Astrocyte of the spinal cord (primary cell): ENCODE results near the gene WNT5B.

Source experiments
- DNase-seq: peaks from one replicate; pipeline ENCODE4 v3.0.0; 2011; ENCODE audit warnings: low read depth, low spot score
- H3K4me3 ChIP-seq: 2 replicates; pipeline ENCODE4 v1.5.1; 2011; ENCODE audit warnings: low read depth, mild to moderate bottlenecking, low read length, moderate library complexity
- in situ Hi-C: cut with HindIII; loops from 2 replicates; pipeline ENCODE4 v1.10.0; 2017; ENCODE audit warnings: low sequenced_read_pairs
- TF ChIP-seq, protein P1 (sequence below): IDR thresholded peaks from 2 replicates; pipeline ENCODE4 v1.5.1; 2012; ENCODE audit warnings: low read depth, mild to moderate bottlenecking, low read length, inconsistent platforms

WNT5B gene

DNA sequence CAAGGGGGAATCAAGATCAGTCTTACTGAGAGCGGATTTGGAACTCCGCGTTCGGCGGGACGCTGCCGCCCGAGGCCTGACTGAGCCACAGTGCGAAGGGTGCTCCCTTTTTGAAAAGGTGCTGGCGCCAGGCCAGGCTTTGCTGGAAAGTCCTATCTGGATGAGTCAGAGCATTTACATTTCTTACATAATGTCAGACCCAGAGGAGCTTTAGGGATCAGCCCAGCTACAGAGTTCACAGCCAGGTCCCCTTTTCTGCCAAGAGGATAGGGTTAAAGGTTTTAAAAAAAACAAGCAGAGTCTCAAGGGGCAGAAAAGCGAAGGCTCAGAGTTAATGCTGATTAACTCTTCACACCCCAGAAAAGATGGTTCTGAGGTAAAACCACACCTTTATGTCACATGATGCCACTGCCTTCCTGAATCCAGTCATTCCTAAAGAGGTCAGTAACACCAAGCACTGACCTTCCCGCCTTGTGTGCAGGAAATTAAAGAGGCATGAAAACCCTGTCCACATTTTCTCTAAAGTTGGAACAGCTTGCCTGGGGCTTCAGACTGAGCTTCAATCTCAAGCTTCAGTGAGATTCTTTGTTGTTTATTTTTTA, 22.9 kb upstream of the WNT5B start:
- peak; percentile 82 for DNase-seq
- TF ChIP-seq, protein P1, sequence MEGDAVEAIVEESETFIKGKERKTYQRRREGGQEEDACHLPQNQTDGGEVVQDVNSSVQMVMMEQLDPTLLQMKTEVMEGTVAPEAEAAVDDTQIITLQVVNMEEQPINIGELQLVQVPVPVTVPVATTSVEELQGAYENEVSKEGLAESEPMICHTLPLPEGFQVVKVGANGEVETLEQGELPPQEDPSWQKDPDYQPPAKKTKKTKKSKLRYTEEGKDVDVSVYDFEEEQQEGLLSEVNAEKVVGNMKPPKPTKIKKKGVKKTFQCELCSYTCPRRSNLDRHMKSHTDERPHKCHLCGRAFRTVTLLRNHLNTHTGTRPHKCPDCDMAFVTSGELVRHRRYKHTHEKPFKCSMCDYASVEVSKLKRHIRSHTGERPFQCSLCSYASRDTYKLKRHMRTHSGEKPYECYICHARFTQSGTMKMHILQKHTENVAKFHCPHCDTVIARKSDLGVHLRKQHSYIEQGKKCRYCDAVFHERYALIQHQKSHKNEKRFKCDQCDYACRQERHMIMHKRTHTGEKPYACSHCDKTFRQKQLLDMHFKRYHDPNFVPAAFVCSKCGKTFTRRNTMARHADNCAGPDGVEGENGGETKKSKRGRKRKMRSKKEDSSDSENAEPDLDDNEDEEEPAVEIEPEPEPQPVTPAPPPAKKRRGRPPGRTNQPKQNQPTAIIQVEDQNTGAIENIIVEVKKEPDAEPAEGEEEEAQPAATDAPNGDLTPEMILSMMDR: no peak
- H3K4me3 ChIP-seq: peak overlapping the region; percentile 30
- in situ Hi-C loops: no loop called here

DNA sequence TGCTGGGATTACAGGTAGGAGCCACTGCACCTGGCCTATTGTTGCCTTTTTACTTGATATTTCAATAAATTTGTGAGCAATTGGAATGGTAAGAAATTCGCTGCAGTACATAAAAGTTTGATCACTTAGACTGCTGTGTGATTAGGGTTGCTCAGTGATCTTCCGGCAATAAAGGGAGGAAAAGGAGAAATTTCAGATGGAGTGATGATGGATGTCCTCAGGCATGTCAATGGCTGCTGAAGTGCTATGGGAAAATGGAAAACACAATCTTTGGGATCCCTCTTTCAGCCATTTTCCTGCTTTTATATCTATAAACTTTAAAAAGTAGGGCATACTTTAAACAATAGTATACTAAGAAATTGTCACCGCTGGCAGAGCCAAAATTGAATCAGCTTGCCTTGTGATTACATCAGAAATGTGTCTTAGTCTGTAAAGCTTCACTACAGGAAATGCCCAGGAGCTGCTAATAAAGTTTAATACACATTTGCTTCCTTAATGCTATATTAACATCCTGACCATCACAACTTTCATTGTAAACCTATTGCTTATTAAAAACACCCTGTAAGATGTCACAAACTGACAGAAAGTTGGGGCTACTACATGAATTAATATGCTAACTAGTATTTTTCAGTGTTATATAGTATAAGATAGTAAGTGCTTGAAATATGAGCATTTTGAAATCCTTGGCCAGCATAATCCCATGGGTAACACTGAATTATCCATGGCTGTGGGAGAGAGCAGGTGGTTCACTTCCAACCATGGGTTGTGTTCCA, 20.9 kb upstream of the WNT5B start:
- no peak for DNase-seq
- TF ChIP-seq, protein P1: no peak
- no peak overlapping the region for H3K4me3 ChIP-seq
- in situ Hi-C loops: no loop called here

DNA sequence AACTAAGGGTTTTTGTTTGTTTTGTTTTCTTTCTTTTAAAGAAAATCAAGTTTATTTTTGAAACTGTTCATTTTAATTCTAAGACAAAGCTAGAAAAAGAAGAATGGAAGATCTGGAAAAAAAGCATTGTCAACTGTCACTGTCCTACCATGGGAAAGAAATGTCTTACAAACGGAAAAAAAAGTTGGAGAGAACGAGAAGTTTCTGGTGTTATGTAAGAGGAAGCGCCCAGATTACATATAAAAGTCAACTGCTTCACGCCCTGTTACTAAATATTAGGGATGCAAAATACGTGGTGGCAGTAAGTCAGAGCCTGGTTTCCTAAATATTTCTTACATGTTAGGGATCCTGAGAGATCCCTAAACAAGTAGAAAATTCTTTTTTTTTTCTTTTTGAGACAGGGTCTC, 20.3 kb upstream of the WNT5B start:
- TF ChIP-seq, protein P1: no peak
- no peak for DNase-seq
- no peak overlapping the region for H3K4me3 ChIP-seq
- in situ Hi-C loops: no loop called here

DNA sequence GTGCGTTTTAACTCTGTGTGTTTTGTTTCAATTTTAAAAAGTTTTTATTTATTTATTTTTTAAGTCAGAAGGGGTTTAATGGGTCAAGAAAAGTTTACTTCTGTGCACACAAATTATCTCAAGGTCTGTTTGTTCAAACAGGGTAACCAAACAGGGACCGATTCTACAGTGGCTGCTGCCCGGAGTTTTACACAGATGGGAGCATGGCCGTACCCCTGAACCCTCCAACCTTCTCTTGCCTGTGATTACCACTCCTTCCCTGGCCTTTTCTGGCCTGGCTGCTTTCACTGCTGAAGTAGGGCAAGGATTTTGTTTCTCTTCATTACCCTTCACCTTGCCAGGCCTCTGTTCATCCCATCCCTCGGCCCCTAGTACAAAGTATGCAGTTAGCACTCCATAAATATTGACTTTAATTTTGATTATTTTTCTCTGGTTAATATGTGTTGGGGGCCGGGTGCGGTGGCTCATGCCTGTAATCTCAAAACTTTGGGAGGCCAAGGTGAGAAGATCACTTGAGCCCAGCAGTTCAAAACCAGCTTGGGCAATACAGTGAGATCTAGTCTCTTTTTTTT, 18.9 kb upstream of the WNT5B start:
- DNase-seq: no peak
- H3K4me3 ChIP-seq: no peak overlapping the region
- in situ Hi-C loops: no loop called here
- TF ChIP-seq, protein P1: no peak

DNA sequence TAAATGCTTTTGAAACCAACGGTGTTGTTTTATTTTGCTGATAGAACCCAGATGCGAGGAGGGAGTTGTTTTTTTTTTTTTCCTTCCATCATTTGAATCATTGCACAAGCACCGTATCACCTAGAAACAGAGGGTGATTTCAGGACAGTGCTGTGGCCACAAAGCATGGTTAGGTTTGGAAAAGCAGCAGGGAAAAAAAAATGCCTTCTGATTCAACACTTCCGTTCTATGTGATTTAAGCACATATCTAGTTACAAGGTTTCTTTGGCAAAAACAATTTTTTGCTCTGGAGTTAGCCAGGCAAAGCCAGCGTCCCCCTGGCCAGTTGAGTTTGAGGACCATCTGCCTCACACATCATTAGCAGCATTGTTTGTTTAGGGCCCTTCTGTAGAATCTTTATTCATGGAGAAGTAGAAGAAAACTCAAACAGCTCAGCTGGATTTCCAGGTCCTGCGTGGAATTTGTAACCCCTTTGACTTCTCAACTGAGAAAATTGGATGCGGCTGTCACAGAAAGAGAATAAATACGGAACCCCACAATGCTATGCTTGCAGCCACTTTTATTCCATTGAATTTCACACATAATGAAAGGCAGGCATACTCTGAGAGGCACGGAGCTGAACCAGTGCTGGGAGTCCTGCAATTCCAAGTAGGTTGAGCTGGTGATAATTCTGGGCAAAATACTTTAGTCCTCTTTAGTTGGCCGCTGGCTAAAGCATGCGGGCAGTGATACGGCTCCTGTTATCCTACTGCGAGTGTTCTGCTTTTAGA, 17.0 kb upstream of the WNT5B start:
- peak overlapping the region; percentile 3 for H3K4me3 ChIP-seq
- DNase-seq: peak; percentile 94
- in situ Hi-C loops: no loop called here
- TF ChIP-seq, protein P1: no peak

DNA sequence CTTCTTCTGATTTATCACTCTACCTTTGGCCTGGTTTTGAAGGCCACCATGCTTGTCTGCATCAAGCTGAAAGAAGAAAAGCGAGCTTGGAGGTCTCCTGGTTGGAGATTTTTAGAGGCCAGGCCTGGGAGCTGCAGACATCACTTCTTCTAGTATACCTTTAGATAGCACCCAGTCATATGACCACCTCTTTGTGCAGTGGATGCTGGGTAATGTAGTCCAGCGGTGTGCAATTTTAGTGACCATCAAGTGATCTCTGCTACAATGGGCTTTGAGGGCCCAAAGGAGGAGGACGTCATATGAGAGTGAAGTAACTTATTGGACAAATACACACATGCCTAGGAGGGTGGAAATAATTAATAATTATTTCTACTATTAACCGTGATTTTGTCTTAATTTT, 15.2 kb upstream of the WNT5B start:
- DNase-seq: no peak
- TF ChIP-seq, protein P1: no peak
- in situ Hi-C loops: no loop called here
- H3K4me3 ChIP-seq: no peak overlapping the region
